CD4-positive, alpha-beta T cell treated with Interleukin-10 for 1 hour (primary cell): ENCODE results near the gene CDKL2.

Source experiments
- DNase-seq: peaks from one replicate; pipeline ENCODE4 v3.0.0-alpha.2; 2020

Gene CDKL2

GRCh38 chr4:75637827-75638226, 7.5 kb upstream of the CDKL2 start:
- no peak for DNase-seq

- DNase-seq = no peak
These were observed 6.8 kb upstream of the CDKL2 start for GRCh38 chr4:75637176-75637575.

GRCh38 chr4:75634951-75635350, 4.6 kb upstream of the CDKL2 start:
- DNase-seq = no peak

GRCh38 chr4:75634281-75634680, 4.0 kb upstream of the CDKL2 start:
- DNase-seq = no peak

- no peak for DNase-seq
These were observed 3.5 kb upstream of the CDKL2 start for GRCh38 chr4:75633846-75634245.

- DNase-seq = no peak
These were observed 605 bp upstream of the CDKL2 start for GRCh38 chr4:75630937-75631329.

GRCh38 chr4:75629239-75629638, 1.1 kb downstream of the CDKL2 start:
- no peak for DNase-seq

- no peak for DNase-seq
These were observed 7.3 kb downstream of the CDKL2 start for GRCh38 chr4:75623026-75623425.

- DNase-seq = no peak
These were observed 8.6 kb downstream of the CDKL2 start for GRCh38 chr4:75621715-75622114.

- DNase-seq = no peak
These were observed 18.0 kb downstream of the CDKL2 start for GRCh38 chr4:75612306-75612705.

- DNase-seq = no peak
These were observed 24.4 kb downstream of the CDKL2 start for GRCh38 chr4:75605928-75606327.

GRCh38 chr4:75599647-75600046, 30.7 kb downstream of the CDKL2 start:
- no peak for DNase-seq

GRCh38 chr4:75598390-75598789, 31.9 kb downstream of the CDKL2 start:
- DNase-seq = peak; percentile 4

GRCh38 chr4:75596061-75596460, 34.3 kb downstream of the CDKL2 start:
- no peak for DNase-seq

GRCh38 chr4:75593393-75593792, 36.9 kb downstream of the CDKL2 start:
- DNase-seq = no peak

- DNase-seq = no peak
These were observed 46.3 kb downstream of the CDKL2 start for GRCh38 chr4:75584067-75584466.

GRCh38 chr4:75567725-75568124, 62.6 kb downstream of the CDKL2 start:
- DNase-seq = no peak

GRCh38 chr4:75566911-75567310, 63.4 kb downstream of the CDKL2 start:
- no peak for DNase-seq

- no peak for DNase-seq
These were observed 64.8 kb downstream of the CDKL2 start for GRCh38 chr4:75565481-75565880.

- no peak for DNase-seq
These were observed 66.3 kb downstream of the CDKL2 start for GRCh38 chr4:75564023-75564422.

GRCh38 chr4:75561789-75562188, 68.5 kb downstream of the CDKL2 start:
- DNase-seq = no peak

GRCh38 chr4:75557696-75558095, 72.6 kb downstream of the CDKL2 start:
- DNase-seq = no peak

- peak; percentile 12 for DNase-seq
These were observed 74.8 kb downstream of the CDKL2 start, which contains the start of gene ODAPH for GRCh38 chr4:75555294-75556164. Gene ODAPH (plus strand): TSS chr4:75556066. CDS start chr4:75556083, 17 bp downstream.

- DNase-seq = no peak
These were observed 77.9 kb downstream of the CDKL2 start for GRCh38 chr4:75552452-75552851.

GRCh38 chr4:75549019-75549418, 81.3 kb downstream of the CDKL2 start:
- DNase-seq = no peak
